Measurements from ENCODE around the gene CHRNA3.

The CHRNA3 gene

DNA sequence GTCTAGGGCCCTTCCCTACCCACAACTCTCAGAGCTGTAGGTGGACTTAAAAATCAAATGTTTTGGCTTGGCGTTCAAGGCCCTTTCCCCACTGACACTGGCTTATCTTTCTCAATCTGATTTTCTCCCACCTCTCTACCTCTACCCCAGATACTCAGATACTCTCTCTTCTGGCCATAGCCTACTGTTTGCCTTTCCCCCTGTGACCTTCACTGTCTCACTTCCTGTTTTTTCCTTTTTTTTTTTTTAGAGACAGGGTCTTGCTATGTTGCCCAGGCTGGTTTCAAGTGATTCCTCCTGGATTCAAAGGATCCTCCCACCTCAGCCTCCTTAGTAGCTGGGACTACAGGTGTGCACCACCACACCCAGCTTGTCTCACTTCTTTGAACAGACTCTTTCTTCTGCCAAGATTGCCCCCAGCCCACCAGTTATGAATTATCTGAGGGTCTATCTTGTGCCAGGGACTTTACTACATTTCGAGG, 15.6 kb upstream of the CHRNA3 start:
- TF ChIP-seq, protein P1, sequence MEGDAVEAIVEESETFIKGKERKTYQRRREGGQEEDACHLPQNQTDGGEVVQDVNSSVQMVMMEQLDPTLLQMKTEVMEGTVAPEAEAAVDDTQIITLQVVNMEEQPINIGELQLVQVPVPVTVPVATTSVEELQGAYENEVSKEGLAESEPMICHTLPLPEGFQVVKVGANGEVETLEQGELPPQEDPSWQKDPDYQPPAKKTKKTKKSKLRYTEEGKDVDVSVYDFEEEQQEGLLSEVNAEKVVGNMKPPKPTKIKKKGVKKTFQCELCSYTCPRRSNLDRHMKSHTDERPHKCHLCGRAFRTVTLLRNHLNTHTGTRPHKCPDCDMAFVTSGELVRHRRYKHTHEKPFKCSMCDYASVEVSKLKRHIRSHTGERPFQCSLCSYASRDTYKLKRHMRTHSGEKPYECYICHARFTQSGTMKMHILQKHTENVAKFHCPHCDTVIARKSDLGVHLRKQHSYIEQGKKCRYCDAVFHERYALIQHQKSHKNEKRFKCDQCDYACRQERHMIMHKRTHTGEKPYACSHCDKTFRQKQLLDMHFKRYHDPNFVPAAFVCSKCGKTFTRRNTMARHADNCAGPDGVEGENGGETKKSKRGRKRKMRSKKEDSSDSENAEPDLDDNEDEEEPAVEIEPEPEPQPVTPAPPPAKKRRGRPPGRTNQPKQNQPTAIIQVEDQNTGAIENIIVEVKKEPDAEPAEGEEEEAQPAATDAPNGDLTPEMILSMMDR (IDR thresholded peaks at IDR 0.05), result no peak
- no peak for TF ChIP-seq ZFX (IDR thresholded peaks at IDR 0.05; ENCODE audit: borderline replicate concordance)
- no peak overlapping the region for H3K27ac ChIP-seq

GRCh38 chr15:78635346-78635745, 14.6 kb upstream of the CHRNA3 start:
- TF ChIP-seq ZFX (IDR thresholded peaks at IDR 0.05; ENCODE audit: borderline replicate concordance), result no peak
- TF ChIP-seq, protein P1 (IDR thresholded peaks at IDR 0.05), result no peak
- H3K27ac ChIP-seq, result no peak overlapping the region

GRCh38 chr15:78634210-78635145, 13.7 kb upstream of the CHRNA3 start:
- H3K27ac ChIP-seq, result no peak overlapping the region
- TF ChIP-seq ZFX (IDR thresholded peaks at IDR 0.05; ENCODE audit: borderline replicate concordance), result no peak
- TF ChIP-seq, protein P1 (IDR thresholded peaks at IDR 0.05), result no peak

GRCh38 chr15:78633348-78633747, 12.6 kb upstream of the CHRNA3 start:
- TF ChIP-seq, protein P1 (IDR thresholded peaks at IDR 0.05), result no peak
- TF ChIP-seq ZFX (IDR thresholded peaks at IDR 0.05; ENCODE audit: borderline replicate concordance), result no peak
- no peak overlapping the region for H3K27ac ChIP-seq

DNA sequence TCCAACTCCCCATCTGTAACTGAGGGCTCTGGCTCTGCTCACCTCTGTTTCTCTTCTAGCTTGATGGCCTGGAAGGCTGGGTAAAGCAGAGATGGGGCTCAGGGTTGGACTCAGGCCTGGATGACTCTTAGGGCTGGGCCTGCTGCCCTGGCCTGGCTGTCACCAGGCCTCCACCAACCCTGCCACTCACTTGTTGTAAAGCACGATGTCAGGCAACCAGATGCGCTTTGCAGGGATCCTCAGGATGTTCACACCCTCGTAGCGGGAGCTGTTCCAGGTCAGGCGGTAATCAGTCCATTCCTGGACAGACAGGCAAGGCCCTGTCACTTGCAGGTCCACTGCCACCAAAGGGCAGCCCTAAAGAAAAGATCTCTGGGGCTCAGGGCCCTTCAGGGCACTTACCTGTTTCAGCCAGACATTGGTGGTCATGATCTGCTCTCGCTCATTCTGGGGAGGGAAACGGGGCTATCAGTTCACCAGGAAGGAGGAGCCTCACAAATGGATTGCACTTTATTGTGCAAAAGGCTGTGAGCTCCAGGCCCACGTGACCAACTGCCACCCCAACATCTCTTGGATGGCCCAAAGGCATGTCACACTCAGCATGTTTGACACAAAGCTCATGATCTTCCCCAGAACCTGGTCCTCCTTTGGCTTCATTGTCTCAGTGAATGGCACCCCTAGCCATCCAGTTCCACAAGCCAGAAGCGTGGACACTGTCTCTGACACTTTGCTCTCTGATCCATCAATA, 10.3 kb upstream of the CHRNA3 start:
- TF ChIP-seq, protein P1 (IDR thresholded peaks at IDR 0.05), result no peak
- no peak for TF ChIP-seq ZFX (IDR thresholded peaks at IDR 0.05; ENCODE audit: borderline replicate concordance)

DNA sequence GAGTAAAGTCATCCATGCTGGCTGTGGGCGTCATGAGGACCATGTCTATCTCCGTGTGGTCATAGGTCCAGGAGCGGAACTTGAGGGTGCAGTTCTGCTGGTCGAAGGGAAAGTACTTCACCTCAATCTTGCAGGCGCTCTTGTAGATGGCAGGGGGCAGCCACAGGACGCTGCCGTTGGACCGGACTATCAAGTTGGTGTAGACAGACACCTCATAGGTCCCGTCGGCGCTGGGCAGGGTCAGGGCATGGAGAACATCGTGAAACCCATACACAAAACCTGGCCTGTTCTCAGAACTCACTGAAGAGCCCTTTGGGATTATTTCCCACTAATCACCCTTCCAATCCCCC, 8.9 kb upstream of the CHRNA3 start:
- TF ChIP-seq ZFX (IDR thresholded peaks at IDR 0.05; ENCODE audit: borderline replicate concordance), result no peak
- TF ChIP-seq, protein P1 (IDR thresholded peaks at IDR 0.05), result no peak
- no peak overlapping the region for H3K27ac ChIP-seq

More for the DNA sequence above, 10.3 kb upstream of the CHRNA3 start:
- no peak overlapping the region for H3K27ac ChIP-seq
